Neuronal stem cell (in vitro differentiated cells): ENCODE measurements around the gene RASSF3.

ENCODE experiments used
- DNase-seq: peaks from one replicate; pipeline ENCODE4 v3.0.0-alpha.2; 2013; ENCODE audit warnings: low spot score
- H2AFZ ChIP-seq: one replicate; pipeline ENCODE4 v1.6.1; 2013; ENCODE audit warnings: mild to moderate bottlenecking, low read length, inconsistent platforms
- H2AK5ac ChIP-seq: 2 replicates; pipeline ENCODE4 v1.6.1; 2013; ENCODE audit warnings: low read depth, mild to moderate bottlenecking, inconsistent platforms, low read length, moderate library complexity, mixed read lengths
- H2BK120ac ChIP-seq: 2 replicates; pipeline ENCODE4 v1.6.1; 2013; ENCODE audit warnings: low read depth, mild to moderate bottlenecking, inconsistent platforms, low read length, moderate library complexity, mixed read lengths
- H2BK12ac ChIP-seq: one replicate; pipeline ENCODE4 v1.6.1; 2013; ENCODE audit warnings: low read length, inconsistent platforms
- H2BK15ac ChIP-seq: 2 replicates; pipeline ENCODE4 v1.6.1; 2013; ENCODE audit warnings: mild to moderate bottlenecking, low read length, inconsistent platforms, mixed read lengths
- H2BK5ac ChIP-seq: one replicate; pipeline ENCODE4 v1.6.1; 2013; ENCODE audit warnings: inconsistent platforms, mild to moderate bottlenecking, low read length, moderate library complexity
- H3K14ac ChIP-seq: one replicate; pipeline ENCODE4 v1.6.1; 2013; ENCODE audit warnings: low read length, inconsistent platforms
- H3K18ac ChIP-seq: 2 replicates; pipeline ENCODE4 v1.6.1; 2013; ENCODE audit warnings: low read length, inconsistent platforms
- H3K23ac ChIP-seq: 2 replicates; pipeline ENCODE4 v1.6.1; 2013; ENCODE audit warnings: low read depth, mild to moderate bottlenecking, mixed read lengths, low read length, inconsistent platforms; ENCODE audit not compliant: poor library complexity
- H3K27ac ChIP-seq: replicated peaks from 3 replicates; pipeline ENCODE4 v1.5.1; 2013; ENCODE audit warnings: low read length, inconsistent platforms
- H3K27me3 ChIP-seq, 3 experiments: 2 replicates each; pipeline ENCODE4 v1.6.1; 2013; ENCODE audit warnings: low read length in 3 of 3, mild to moderate bottlenecking in 2 of 3, inconsistent platforms in 1 of 3, low read depth in 1 of 3, mixed read lengths in 1 of 3, moderate library complexity in 1 of 3; ENCODE audit not compliant: control insufficient read depth in 3 of 3, insufficient read depth in 3 of 3
- H3K36me3 ChIP-seq, 2 donors: replicated peaks in 1 of 2; 2 replicates each; pipeline ENCODE4 v1.6.1; 2013; ENCODE audit warnings: low read length in 2 of 2; ENCODE audit not compliant: control insufficient read depth in 2 of 2, insufficient read depth in 2 of 2
- H3K4ac ChIP-seq: 2 replicates; pipeline ENCODE4 v1.6.1; 2013; ENCODE audit warnings: inconsistent platforms, mild to moderate bottlenecking, low read length, moderate library complexity
- H3K4me1 ChIP-seq, 2 donors: 1 replicate in 1 of 2; 2 replicates in 1 of 2; pipeline ENCODE4 v1.6.1; 2013; ENCODE audit warnings: low read length in 2 of 2, low read depth in 1 of 2; ENCODE audit not compliant: control insufficient read depth in 2 of 2, insufficient read depth in 1 of 2
- H3K4me2 ChIP-seq: one replicate; pipeline ENCODE4 v1.6.1; 2013; ENCODE audit warnings: mild to moderate bottlenecking, low read length, inconsistent platforms; ENCODE audit not compliant: insufficient read depth, poor library complexity, severe bottlenecking
- H3K4me3 ChIP-seq, 2 donors: 2 replicates each; pipeline ENCODE4 v1.5.1; 2013; ENCODE audit warnings: low read length in 2 of 2, mild to moderate bottlenecking in 2 of 2, inconsistent platforms in 1 of 2, moderate library complexity in 1 of 2
- H3K79me1 ChIP-seq: one replicate; pipeline ENCODE4 v1.6.1; 2013; ENCODE audit warnings: low read depth, mild to moderate bottlenecking, inconsistent platforms, low read length, moderate library complexity
- H3K9ac ChIP-seq: one replicate; pipeline ENCODE4 v1.6.1; 2013; ENCODE audit warnings: mild to moderate bottlenecking, low read depth, low read length, inconsistent platforms; ENCODE audit not compliant: poor library complexity
- H3K9me3 ChIP-seq, 2 donors: replicated peaks in 1 of 2; 2 replicates each; pipeline versions ENCODE3 to v1.6.1; 2013; ENCODE audit warnings: low read length in 2 of 2, mild to moderate bottlenecking in 2 of 2, inconsistent platforms in 1 of 2, low read depth in 1 of 2, mixed read lengths in 1 of 2, moderate library complexity in 1 of 2; ENCODE audit not compliant: control insufficient read depth in 2 of 2, insufficient read depth in 1 of 2
- H4K8ac ChIP-seq: one replicate; pipeline ENCODE4 v1.6.1; 2013; ENCODE audit warnings: low read depth, mild to moderate bottlenecking, inconsistent platforms, low read length, moderate library complexity
- H4K91ac ChIP-seq: one replicate; pipeline ENCODE4 v1.6.1; 2013; ENCODE audit warnings: low read length, low read depth, mild to moderate bottlenecking, inconsistent platforms; ENCODE audit not compliant: poor library complexity
- WGBS, 2 donors: extraction: QIAGEN DNeasy Blood & Tissue Kit; methylation state at CpG; one replicate each; pipeline ENCODE4 v1.1.7; 2013; ENCODE audit warnings: missing lambda C conversion rate in 2 of 2, mixed read lengths in 1 of 2; ENCODE audit not compliant: insufficient read length in 2 of 2, insufficient replicate concordance in 1 of 2; ENCODE audit errors: extremely low coverage in 2 of 2; 5-methylcytosine and 5-hydroxymethylcytosine counted together

The RASSF3 gene

GRCh38 chr12:64730588-64730969, 120.3 kb downstream of the RASSF3 start:
- no peak overlapping the region for H3K4ac ChIP-seq
- H2BK5ac ChIP-seq = no peak overlapping the region
- no peak overlapping the region for H2BK120ac ChIP-seq
- no peak overlapping the region for H2AK5ac ChIP-seq
- H3K27ac ChIP-seq = no peak overlapping the region
- H4K8ac ChIP-seq = no peak overlapping the region
- H3K14ac ChIP-seq = no peak overlapping the region
- H3K18ac ChIP-seq = no peak overlapping the region
- no peak overlapping the region for H3K9ac ChIP-seq
- H3K4me2 ChIP-seq = no peak overlapping the region
- H3K27me3 ChIP-seq = no peaks in the 10 kb centered on the region
- H4K91ac ChIP-seq = no peak overlapping the region
- no peaks in the 10 kb centered on the region for H3K9me3 ChIP-seq
- H3K4me3 ChIP-seq = no peak overlapping the region
- no peak overlapping the region for H2AFZ ChIP-seq
- no CpG with 5 or more reads among the region's 2 CpGs for WGBS, 2 donors
- H2BK12ac ChIP-seq = no peak overlapping the region
- no peak for DNase-seq
- H2BK15ac ChIP-seq = no peak overlapping the region
- H3K23ac ChIP-seq = no peak overlapping the region
- peaks cover 6 to 53% of the 10 kb centered on the region in 2 donors for H3K36me3 ChIP-seq
- no peaks in the 10 kb centered on the region for H3K79me1 ChIP-seq
- H3K4me1 ChIP-seq = no peaks in the 10 kb centered on the region

- Histone ChIP-seq H3K18ac (no peak overlapping the region), H3K4me3 (no peak overlapping the region), H2BK15ac (no peak overlapping the region), H3K9me3 (no peaks in the 10 kb centered on the region), H4K91ac (no peak overlapping the region), H4K8ac (no peak overlapping the region), H3K4me2 (no peak overlapping the region), H3K27me3 (no peaks in the 10 kb centered on the region), H3K23ac (no peak overlapping the region), H2BK120ac (no peak overlapping the region), H3K79me1 (no peaks in the 10 kb centered on the region), H2BK5ac (no peak overlapping the region), H2AFZ (no peak overlapping the region), H3K27ac (no peak overlapping the region), H3K4ac (no peak overlapping the region), H3K36me3 (peaks cover 10 to 56% of the 10 kb centered on the region in 2 donors), H3K4me1 (no peaks in the 10 kb centered on the region), H2BK12ac (no peak overlapping the region), H3K14ac (no peak overlapping the region), H3K9ac (no peak overlapping the region), H2AK5ac (no peak overlapping the region)
- WGBS, 2 donors = no CpG with 5 or more reads among the region's 4 CpGs
- no peak for DNase-seq
These were observed 121.4 kb downstream of the RASSF3 start for GRCh38 chr12:64731683-64732082.

- H3K36me3 ChIP-seq = peaks cover 15 to 58% of the 10 kb centered on the region in 2 donors
- no CpG with 5 or more reads among the region's 4 CpGs for WGBS, 2 donors
- H2BK5ac ChIP-seq = no peak overlapping the region
- no peaks in the 10 kb centered on the region for H3K9me3 ChIP-seq
- no peak for DNase-seq
- H2AFZ ChIP-seq = no peak overlapping the region
- no peak overlapping the region for H3K4ac ChIP-seq
- no peaks in the 10 kb centered on the region for H3K4me1 ChIP-seq
- no peak overlapping the region for H3K23ac ChIP-seq
- H3K27me3 ChIP-seq = no peaks in the 10 kb centered on the region
- no peak overlapping the region for H3K18ac ChIP-seq
- no peak overlapping the region for H4K91ac ChIP-seq
- no peak overlapping the region for H3K9ac ChIP-seq
- no peak overlapping the region for H3K27ac ChIP-seq
- H3K79me1 ChIP-seq = no peaks in the 10 kb centered on the region
- H2BK120ac ChIP-seq = no peak overlapping the region
- no peak overlapping the region for H2BK15ac ChIP-seq
- H3K14ac ChIP-seq = no peak overlapping the region
- H4K8ac ChIP-seq = no peak overlapping the region
- no peak overlapping the region for H3K4me3 ChIP-seq
- no peak overlapping the region for H2BK12ac ChIP-seq
- H3K4me2 ChIP-seq = no peak overlapping the region
- H2AK5ac ChIP-seq = no peak overlapping the region
These were observed 123.6 kb downstream of the RASSF3 start for GRCh38 chr12:64733857-64734256.

DNA sequence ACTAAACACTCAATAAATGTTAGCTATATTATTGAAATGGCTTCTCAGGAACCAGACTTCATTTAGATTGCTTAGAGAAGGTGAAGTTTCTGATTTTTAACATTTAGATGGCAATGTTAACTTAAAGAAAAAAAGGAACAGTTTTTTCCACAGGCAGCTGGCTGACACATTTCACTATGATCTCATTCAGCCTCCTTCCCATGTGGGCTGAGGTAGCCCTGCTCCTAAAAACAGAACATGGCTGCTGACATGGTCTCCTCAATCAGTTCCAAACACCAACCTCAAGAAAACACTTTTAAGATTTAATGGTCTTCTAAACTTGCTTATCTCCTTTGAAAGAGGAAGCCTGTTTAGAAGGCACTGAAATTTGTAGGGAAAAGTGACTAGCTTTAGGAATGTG, 125.1 kb downstream of the RASSF3 start:
- H4K91ac ChIP-seq = no peak overlapping the region
- no peak overlapping the region for H3K4ac ChIP-seq
- no peak overlapping the region for H2BK15ac ChIP-seq
- no peak overlapping the region for H2BK5ac ChIP-seq
- no peak overlapping the region for H2AK5ac ChIP-seq
- no peak overlapping the region for H2BK12ac ChIP-seq
- no peak overlapping the region for H3K27ac ChIP-seq
- H3K18ac ChIP-seq = no peak overlapping the region
- H3K27me3 ChIP-seq = no peaks in the 10 kb centered on the region
- no peak overlapping the region for H3K14ac ChIP-seq
- H4K8ac ChIP-seq = no peak overlapping the region
- peaks cover 21 to 71% of the 10 kb centered on the region in 2 donors for H3K36me3 ChIP-seq
- H2AFZ ChIP-seq = no peak overlapping the region
- no peak overlapping the region for H3K23ac ChIP-seq
- no peak overlapping the region for H2BK120ac ChIP-seq
- H3K4me2 ChIP-seq = no peak overlapping the region
- no peaks in the 10 kb centered on the region for H3K79me1 ChIP-seq
- peaks cover 0 to 1% of the 10 kb centered on the region in 2 donors for H3K4me1 ChIP-seq
- no peak for DNase-seq
- H3K4me3 ChIP-seq = no peak overlapping the region
- H3K9me3 ChIP-seq = no peaks in the 10 kb centered on the region
- no peak overlapping the region for H3K9ac ChIP-seq
